HG03139 (cell line): ENCODE measurements around the gene DTHD1.

Experiments used
- ATAC-seq: cut with Tn5 transposase; IDR thresholded peaks from one replicate; pipeline ENCODE4 v1.9.1; 2021; ENCODE audit not compliant: unreplicated experiment

The DTHD1 gene

DNA sequence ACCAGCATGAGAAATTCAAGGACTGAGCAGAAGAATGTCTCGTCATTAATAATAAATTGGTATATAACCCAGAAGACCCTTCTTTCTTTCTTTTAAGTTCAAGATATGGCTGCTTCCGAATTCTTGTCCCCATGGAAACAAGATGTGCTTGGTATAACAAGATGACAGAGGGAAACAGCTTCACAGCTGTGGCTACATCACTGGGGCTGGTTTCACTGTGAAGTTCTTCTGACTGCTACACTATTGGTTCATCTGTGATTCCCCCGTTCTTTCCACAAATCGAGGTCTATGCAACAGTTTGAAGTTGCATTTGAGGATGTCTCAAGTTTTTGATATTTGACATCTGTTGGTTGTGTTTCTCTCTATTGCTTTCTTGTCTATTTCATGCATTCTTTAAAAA lies 12.3 kb upstream of the DTHD1 start:
- ATAC-seq, result no peak

DNA sequence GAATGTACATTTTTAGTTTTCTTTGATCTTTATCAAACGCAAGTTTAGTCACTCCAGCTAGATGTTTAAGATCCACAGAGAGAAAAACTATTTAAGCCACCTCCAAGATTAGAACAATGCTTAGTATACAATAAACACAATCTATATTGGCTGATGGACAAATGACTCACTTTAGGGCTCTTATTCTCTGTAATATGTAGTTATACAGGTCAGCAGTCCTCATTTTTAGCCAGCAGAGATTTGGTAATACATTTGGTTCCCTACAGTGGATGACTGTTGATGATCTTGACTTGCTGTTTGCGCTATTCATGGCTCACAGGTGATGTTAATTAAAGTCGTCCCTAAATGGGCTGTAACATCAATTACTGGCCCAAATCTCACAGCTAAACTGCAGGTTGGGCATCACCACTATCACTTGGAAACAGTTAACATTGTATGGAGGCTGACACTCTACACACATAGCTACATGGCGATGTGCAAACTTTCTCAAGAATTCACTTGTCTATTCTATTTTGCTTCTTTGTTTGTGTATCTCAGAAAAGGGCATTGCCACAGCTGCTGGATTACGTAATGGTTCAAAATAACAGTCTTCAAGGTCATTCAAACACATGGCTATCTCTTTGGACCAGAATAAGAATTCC lies 11.8 kb upstream of the DTHD1 start:
- no peak for ATAC-seq

- ATAC-seq, result no peak
Observed at GRCh38 chr4:36273276-36273675, 8.1 kb upstream of the DTHD1 start.

DNA sequence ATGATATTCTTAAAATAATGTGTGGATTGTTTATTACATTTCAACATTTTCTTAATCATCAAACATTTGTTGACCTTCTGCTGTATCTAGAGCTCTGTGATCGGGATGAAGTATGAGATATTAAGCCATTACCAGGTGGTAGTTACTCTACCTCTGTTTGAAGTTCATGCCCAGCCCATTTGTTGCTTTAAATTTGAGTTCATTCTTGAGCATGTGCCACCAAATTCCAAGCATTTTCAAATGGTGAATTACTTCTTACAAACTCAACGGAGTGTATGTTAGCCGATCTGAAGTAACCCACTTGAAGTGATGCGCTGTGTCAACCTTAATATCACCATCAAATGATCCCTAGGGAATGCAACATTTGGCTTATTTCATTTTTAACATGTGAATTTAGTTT lies 7.3 kb upstream of the DTHD1 start:
- no peak for ATAC-seq

GRCh38 chr4:36277533-36277932 lies 3.9 kb upstream of the DTHD1 start:
- ATAC-seq, result no peak

GRCh38 chr4:36278789-36279188 lies 2.6 kb upstream of the DTHD1 start:
- no peak for ATAC-seq

DNA sequence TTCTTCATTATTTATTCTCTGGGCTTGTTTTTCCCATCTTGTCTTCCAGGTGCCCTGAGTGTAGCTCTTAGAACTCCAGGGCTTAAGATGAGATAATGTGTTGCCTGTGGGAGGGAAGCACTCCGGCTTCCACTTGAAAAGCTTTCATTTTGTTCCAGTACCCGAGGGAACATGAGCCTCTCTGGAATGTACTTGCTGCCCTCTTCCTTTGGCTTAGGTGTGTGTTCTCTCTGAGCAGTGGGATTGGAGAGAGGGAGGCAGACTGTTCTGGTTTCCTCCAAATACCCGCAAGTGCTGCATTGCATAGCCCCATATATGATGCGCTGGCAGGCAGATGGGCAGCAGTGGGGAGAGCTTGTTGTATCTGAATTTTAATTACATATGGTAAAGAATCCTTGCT lies 861 bp upstream of the DTHD1 start:
- ATAC-seq, result no peak

GRCh38 chr4:36282503-36283030 lies 1.2 kb downstream of the DTHD1 start:
- ATAC-seq, result no peak

DNA sequence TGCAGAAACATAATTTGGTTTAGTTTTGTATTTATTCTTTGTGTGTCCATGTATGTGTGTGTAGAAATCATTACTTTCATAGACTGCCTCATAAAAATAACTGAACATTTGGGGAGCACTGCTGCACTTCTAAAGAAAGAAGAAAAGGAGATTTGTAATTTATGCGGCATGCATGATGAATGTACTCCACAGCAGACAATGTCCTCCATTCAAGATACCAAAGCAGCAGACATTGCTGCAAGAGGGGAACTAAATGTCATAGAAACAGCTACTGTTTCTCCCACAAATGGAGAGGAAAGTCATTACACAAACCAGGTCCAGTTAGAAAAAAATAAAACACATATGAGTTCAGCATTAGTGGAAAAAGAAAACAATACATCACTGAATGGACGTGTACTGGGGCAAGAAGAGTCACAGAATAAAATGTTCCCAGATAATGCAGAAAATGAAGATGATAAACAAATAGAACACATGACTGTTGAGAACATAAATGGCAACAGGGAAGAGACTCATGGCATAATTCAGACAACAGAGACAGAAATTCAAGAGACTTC lies 2.6 kb downstream of the DTHD1 start:
- ATAC-seq, result no peak

GRCh38 chr4:36285784-36286480 lies 4.5 kb downstream of the DTHD1 start:
- ATAC-seq, result peak; percentile 98

DNA sequence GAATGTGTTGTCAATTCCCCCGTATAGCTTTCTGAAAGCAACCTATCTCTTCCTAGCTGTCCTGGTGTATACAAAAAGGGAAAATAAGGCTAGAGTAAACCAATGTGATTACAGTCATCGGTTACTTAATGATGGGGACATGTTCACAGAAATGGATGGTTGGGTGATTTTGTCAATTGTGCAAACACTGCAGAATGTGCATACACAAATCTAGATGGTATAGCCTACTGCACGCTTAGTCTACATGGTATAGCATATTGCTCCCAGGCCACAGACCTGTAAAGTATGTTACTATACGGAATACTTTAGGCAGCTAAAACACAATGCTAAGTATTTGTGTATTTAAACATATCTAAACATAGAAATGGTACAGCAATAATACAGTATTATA lies 5.1 kb downstream of the DTHD1 start:
- ATAC-seq, result peak; percentile 26

GRCh38 chr4:36288731-36289426 lies 7.5 kb downstream of the DTHD1 start:
- ATAC-seq, result no peak

- ATAC-seq, result no peak
Observed at GRCh38 chr4:36290641-36291040, 9.2 kb downstream of the DTHD1 start.

DNA sequence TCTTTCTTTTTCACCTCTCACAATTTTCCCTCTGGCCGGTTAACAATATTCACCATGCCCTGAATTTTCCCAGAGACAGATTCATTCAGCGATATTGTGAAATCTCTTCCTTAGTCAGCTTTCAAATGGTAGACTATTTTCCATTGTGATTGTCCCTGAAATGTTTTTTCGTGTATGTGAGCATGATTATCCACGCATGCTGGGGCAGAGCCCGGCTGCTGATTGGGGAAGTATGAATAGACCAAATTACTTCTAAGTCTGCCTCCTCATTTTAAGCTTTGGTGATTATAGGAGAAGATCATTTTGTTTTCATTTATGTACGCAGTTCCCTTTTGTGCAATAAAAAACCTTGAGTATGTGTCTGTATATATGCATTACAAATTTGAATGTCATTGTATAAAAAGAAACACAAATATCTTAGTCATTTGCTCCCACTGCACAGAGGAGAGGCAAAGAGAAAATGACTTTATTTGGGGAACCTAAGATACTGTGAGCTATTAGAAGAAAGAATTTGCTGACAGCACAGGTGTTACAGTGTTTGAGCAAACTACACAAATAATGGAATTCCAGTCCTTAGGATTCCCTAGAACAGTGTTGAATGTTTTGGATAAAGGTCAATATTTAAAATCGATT lies 11.3 kb downstream of the DTHD1 start:
- ATAC-seq, result no peak

DNA sequence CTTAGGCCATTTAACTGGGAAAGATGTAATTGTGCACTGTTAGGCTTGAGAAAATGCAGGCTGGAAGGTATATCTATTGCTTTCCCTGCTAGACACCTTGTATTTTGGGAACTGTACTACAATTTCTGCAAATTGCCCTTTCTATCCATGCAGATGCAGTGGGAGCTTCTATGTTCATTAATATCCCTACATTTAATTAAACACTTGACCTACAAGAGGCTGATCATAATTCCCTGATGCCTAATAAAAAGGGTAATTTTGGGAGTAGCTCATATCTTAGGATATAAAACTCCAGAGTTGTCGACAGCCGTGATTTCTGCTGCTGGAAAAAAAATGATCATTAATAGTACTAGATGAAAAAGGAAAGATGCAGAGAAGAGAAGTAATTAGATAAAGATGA lies 19.7 kb downstream of the DTHD1 start:
- no peak for ATAC-seq

GRCh38 chr4:36303426-36304137 lies 22.2 kb downstream of the DTHD1 start:
- ATAC-seq, result peak; percentile 94

- peak; percentile 19 for ATAC-seq
Observed at GRCh38 chr4:36304138-36304681, 22.8 kb downstream of the DTHD1 start.

GRCh38 chr4:36308150-36308549 lies 26.7 kb downstream of the DTHD1 start:
- no peak for ATAC-seq

- ATAC-seq, result no peak
Observed at GRCh38 chr4:36310216-36310615, 28.8 kb downstream of the DTHD1 start.

GRCh38 chr4:36310793-36311192 lies 29.4 kb downstream of the DTHD1 start:
- peak; percentile 92 for ATAC-seq
